Measurements from ENCODE around the gene PRAMEF1. TPM values are rescaled to one million over a fixed set of nuclear protein-coding genes. Genes with fewer than 3 reads are reported as not detected.
"Not testable (repeated sequence)": the region's sequence is repeated elsewhere in the genome, so short reads cannot be mapped to it uniquely, and the experiment has no call there.

PRAMEF1 gene
- not detected in 2 replicates for total RNA-seq

- H3K27ac Mint-ChIP-seq; DNase-seq; H3K36me3 Mint-ChIP-seq (ENCODE audit: low read depth); H3K4me3 Mint-ChIP-seq; CTCF ChIA-PET; intact Hi-C loops (cut with micrococcal nuclease); ATAC-seq (ENCODE audit: low read depth); H3K9me3 Mint-ChIP-seq; POLR2A ChIA-PET; H3K27me3 Mint-ChIP-seq; H3K4me1 Mint-ChIP-seq: not testable (repeated sequence)
Observed at GRCh38 chr1:12791097-12791496, at the start of gene PRAMEF1. TSS of gene PRAMEF1 (plus strand) at chr1:12791397. CDS start at chr1:12793228, 1,831 bp downstream.

- DNase-seq (no peak), ATAC-seq (ENCODE audit: low read depth) (no peak)
- POLR2A ChIA-PET = no interaction called here
- CTCF ChIA-PET = no interaction called here
- Mint-ChIP-seq H3K9me3 (peaks cover 3% of the 10 kb centered on the region), H3K27me3 (peaks cover 20% of the 10 kb centered on the region), H3K4me3 (no peak overlapping the region), H3K4me1 (no peaks in the 10 kb centered on the region), H3K36me3 (ENCODE audit: low read depth) (no peaks in the 10 kb centered on the region), H3K27ac (no peak overlapping the region)
- TF ChIP-seq CTCF (IDR thresholded peaks at IDR 0.05) = no peak
- intact Hi-C loops (cut with micrococcal nuclease) = no loop called here
Observed at GRCh38 chr1:12741946-12742345, 49.3 kb upstream of the PRAMEF1 start.

GRCh38 chr1:12745126-12745991 is 45.8 kb upstream of the PRAMEF1 start:
- no peaks in the 10 kb centered on the region for H3K36me3 Mint-ChIP-seq (ENCODE audit: low read depth)
- POLR2A ChIA-PET = no interaction called here
- intact Hi-C loops (cut with micrococcal nuclease) = no loop called here
- no peak for TF ChIP-seq CTCF (IDR thresholded peaks at IDR 0.05)
- no peak overlapping the region for H3K27ac Mint-ChIP-seq
- H3K27me3 Mint-ChIP-seq = peaks cover 18% of the 10 kb centered on the region
- ATAC-seq (ENCODE audit: low read depth) = no peak
- CTCF ChIA-PET = no interaction called here
- DNase-seq = no peak
- no peak overlapping the region for H3K4me3 Mint-ChIP-seq
- peaks cover 25% of the 10 kb centered on the region for H3K9me3 Mint-ChIP-seq
- H3K4me1 Mint-ChIP-seq = no peaks in the 10 kb centered on the region

GRCh38 chr1:12745992-12746323 is 45.2 kb upstream of the PRAMEF1 start, which contains the start of gene CFAP107:
TSS of gene CFAP107 (plus strand) at chr1:12746200. CDS start at chr1:12746431, 231 bp downstream.
- DNase-seq = no peak
- no peak for ATAC-seq (ENCODE audit: low read depth)
- Mint-ChIP-seq H3K27ac (no peak within 1 kb of the TSS), H3K4me1 (no peaks in the 10 kb centered on the region), H3K36me3 (ENCODE audit: low read depth) (no peaks in the 10 kb centered on the region), H3K27me3 (peaks cover 18% of the 10 kb centered on the region), H3K4me3 (no peak within 1 kb of the TSS), H3K9me3 (peaks cover 30% of the 10 kb centered on the region)
- no peak for TF ChIP-seq CTCF (IDR thresholded peaks at IDR 0.05)
- intact Hi-C loops (cut with micrococcal nuclease) = no loop called here
- ChIA-PET CTCF (no interaction called here), POLR2A (no interaction called here)

GRCh38 chr1:12748778-12749355 is 42.3 kb upstream of the PRAMEF1 start:
- intact Hi-C loops (cut with micrococcal nuclease) = no loop called here
- no peak for DNase-seq
- no peaks in the 10 kb centered on the region for H3K4me1 Mint-ChIP-seq
- POLR2A ChIA-PET = no interaction called here
- CTCF ChIA-PET = no interaction called here
- TF ChIP-seq CTCF (IDR thresholded peaks at IDR 0.05) = no peak
- peaks cover 31% of the 10 kb centered on the region for H3K9me3 Mint-ChIP-seq
- H3K27ac Mint-ChIP-seq = no peak overlapping the region
- peaks cover 17% of the 10 kb centered on the region for H3K27me3 Mint-ChIP-seq
- no peaks in the 10 kb centered on the region for H3K36me3 Mint-ChIP-seq (ENCODE audit: low read depth)
- no peak overlapping the region for H3K4me3 Mint-ChIP-seq
- ATAC-seq (ENCODE audit: low read depth) = no peak
